Thyroid gland (tissue), 4 donors: Measurements from ENCODE around the gene TAS1R2.

ENCODE experiments used
- POLR2A ChIP-seq, 2 donors: fragments of 450-650 bp; IDR thresholded peaks; one replicate each; pipeline ENCODE4 v1.6.1; 2017; ENCODE audit warnings: antibody characterized with exemption in 2 of 2, mild to moderate bottlenecking in 2 of 2, moderate library complexity in 1 of 2
- TF ChIP-seq, protein P1 (sequence below), 6 experiments: fragments of 200-600 bp in 3 of 6; fragments of 450-650 bp in 3 of 6; sonication (generic) in 3 of 6; IDR thresholded peaks; one replicate each; pipeline ENCODE4 v1.5.1; 2016 to 2019; ENCODE audit warnings: antibody characterized with exemption in 6 of 6, mild to moderate bottlenecking in 2 of 6, inconsistent platforms in 1 of 6, moderate library complexity in 1 of 6

GRCh38 chr1:18884727-18885126, 25.3 kb upstream of the TAS1R2 start:
- TF ChIP-seq, protein P1, sequence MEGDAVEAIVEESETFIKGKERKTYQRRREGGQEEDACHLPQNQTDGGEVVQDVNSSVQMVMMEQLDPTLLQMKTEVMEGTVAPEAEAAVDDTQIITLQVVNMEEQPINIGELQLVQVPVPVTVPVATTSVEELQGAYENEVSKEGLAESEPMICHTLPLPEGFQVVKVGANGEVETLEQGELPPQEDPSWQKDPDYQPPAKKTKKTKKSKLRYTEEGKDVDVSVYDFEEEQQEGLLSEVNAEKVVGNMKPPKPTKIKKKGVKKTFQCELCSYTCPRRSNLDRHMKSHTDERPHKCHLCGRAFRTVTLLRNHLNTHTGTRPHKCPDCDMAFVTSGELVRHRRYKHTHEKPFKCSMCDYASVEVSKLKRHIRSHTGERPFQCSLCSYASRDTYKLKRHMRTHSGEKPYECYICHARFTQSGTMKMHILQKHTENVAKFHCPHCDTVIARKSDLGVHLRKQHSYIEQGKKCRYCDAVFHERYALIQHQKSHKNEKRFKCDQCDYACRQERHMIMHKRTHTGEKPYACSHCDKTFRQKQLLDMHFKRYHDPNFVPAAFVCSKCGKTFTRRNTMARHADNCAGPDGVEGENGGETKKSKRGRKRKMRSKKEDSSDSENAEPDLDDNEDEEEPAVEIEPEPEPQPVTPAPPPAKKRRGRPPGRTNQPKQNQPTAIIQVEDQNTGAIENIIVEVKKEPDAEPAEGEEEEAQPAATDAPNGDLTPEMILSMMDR (IDR thresholded peaks at IDR 0.05) = no peak
- TF ChIP-seq POLR2A (IDR thresholded peaks at IDR 0.05) = no peak
